Activated T-cell treated with anti-CD3 and anti-CD28 coated beads for 1 hour (primary cell): Measurements from ENCODE around the gene RPS6KC1.
"Not testable (repeated sequence)": the region's sequence is repeated elsewhere in the genome, so short reads cannot be mapped to it uniquely, and the experiment has no call there.

Source experiments
- DNase-seq: peaks from one replicate; pipeline ENCODE4 v3.0.0-alpha.2; 2020; ENCODE audit warnings: low read depth

The RPS6KC1 gene

GRCh38 chr1:213154056-213154685, 103.1 kb downstream of the RPS6KC1 start:
- no peak for DNase-seq

GRCh38 chr1:213159376-213159775, 108.3 kb downstream of the RPS6KC1 start:
- DNase-seq, result no peak

GRCh38 chr1:213160442-213160841, 109.4 kb downstream of the RPS6KC1 start:
- not testable (repeated sequence) for DNase-seq

- DNase-seq, result no peak
These were observed 111.3 kb downstream of the RPS6KC1 start for GRCh38 chr1:213162338-213162737.

- no peak for DNase-seq
These were observed 111.8 kb downstream of the RPS6KC1 start for GRCh38 chr1:213162862-213163261.

GRCh38 chr1:213163278-213163711, 112.3 kb downstream of the RPS6KC1 start:
- no peak for DNase-seq

- DNase-seq, result no peak
These were observed 113.5 kb downstream of the RPS6KC1 start for GRCh38 chr1:213164561-213164960.

- no peak for DNase-seq
These were observed 115.8 kb downstream of the RPS6KC1 start for GRCh38 chr1:213166852-213167251.

- DNase-seq, result no peak
These were observed 120.7 kb downstream of the RPS6KC1 start for GRCh38 chr1:213171711-213172110.

GRCh38 chr1:213176341-213176740, 125.3 kb downstream of the RPS6KC1 start:
- DNase-seq, result no peak

- no peak for DNase-seq
These were observed 128.7 kb downstream of the RPS6KC1 start for GRCh38 chr1:213179784-213180183.

GRCh38 chr1:213180833-213181232, 129.8 kb downstream of the RPS6KC1 start:
- no peak for DNase-seq

- DNase-seq, result no peak
These were observed 132.1 kb downstream of the RPS6KC1 start for GRCh38 chr1:213183036-213183672.

GRCh38 chr1:213186168-213186567, 135.1 kb downstream of the RPS6KC1 start:
- no peak for DNase-seq

GRCh38 chr1:213192026-213192425, 141.0 kb downstream of the RPS6KC1 start:
- DNase-seq, result no peak

- no peak for DNase-seq
These were observed 143.3 kb downstream of the RPS6KC1 start for GRCh38 chr1:213194383-213194782.

GRCh38 chr1:213194855-213195254, 143.8 kb downstream of the RPS6KC1 start:
- no peak for DNase-seq

GRCh38 chr1:213196328-213197054, 145.4 kb downstream of the RPS6KC1 start:
- not testable (repeated sequence) for DNase-seq

- DNase-seq, result no peak
These were observed 149.6 kb downstream of the RPS6KC1 start for GRCh38 chr1:213200630-213201029.

GRCh38 chr1:213201380-213202155, 150.5 kb downstream of the RPS6KC1 start:
- DNase-seq, result no peak

- DNase-seq, result no peak
These were observed 160.2 kb downstream of the RPS6KC1 start for GRCh38 chr1:213211201-213211600.

GRCh38 chr1:213219076-213219475, 168.0 kb downstream of the RPS6KC1 start:
- not testable (repeated sequence) for DNase-seq
